Measurements from ENCODE around the gene REG4. TPM values are rescaled to one million over a fixed set of nuclear protein-coding genes. Genes with fewer than 3 reads are reported as not detected.

Gene REG4
- total and polyA plus RNA-seq, 2 donors (not counting 1 experiment from before 2014, with no cell fraction given): not detected

DNA sequence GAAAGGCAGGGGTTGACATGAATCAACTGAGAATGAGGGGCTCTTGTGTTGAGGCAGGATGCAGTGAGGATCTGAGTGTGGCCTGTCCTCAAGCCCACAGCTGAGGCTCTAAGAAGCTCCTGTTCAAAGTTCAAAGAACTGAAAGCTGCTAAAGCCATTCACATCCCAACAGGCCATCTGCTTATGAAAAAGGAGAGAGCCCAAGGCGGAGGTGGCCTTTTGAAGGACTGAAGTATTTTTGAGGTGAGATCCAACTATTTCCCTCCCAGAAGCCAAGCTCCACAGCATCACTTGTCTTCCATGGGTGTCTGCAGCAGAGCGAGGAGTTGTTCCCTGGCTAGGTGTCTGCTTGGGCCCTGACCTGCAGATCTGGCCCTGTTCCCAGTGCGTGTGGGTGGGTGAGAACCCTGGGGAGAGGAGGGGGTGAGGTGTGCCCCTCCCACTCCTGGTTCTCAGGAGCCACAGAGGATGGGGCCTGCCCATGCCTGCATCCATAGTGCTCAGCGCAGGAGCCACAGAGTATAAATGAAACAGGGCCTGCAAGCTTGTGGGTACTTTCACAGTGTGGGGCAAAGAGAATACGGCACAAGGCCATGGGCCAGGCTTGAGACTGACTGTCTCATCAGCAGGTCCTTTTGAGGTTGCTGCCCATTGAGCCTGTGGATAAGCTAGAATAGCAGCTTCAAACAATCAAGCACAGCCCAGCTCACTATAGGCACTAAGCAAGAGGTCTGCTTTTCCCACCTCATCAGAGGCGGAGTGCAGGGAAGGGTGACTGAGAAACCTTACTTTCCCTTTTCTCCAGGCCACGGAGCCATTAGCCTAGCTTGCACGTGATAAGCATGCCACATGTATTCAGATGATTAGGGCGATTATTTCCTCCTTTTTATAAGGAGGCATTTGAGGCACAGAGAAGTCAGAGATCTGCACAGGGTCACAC is 15.7 kb downstream of the REG4 start:
- Histone ChIP-seq H3K9ac (ENCODE audit: insufficient read depth, low read length) (no peak overlapping the region), H3K4me2 (ENCODE audit: extremely low read depth, insufficient read depth, low read length) (no peak overlapping the region), H2AFZ (ENCODE audit: low read length) (no peak overlapping the region), H3K27ac (ENCODE audit: insufficient read depth, low read length) (no peak overlapping the region), H4K20me1 (ENCODE audit: control insufficient read depth, extremely low read depth, insufficient read depth, low read length) (no peaks in the 10 kb centered on the region), H3K4me1 (ENCODE audit: control insufficient read depth, extremely low read depth, insufficient read depth, low read length) (no peaks in the 10 kb centered on the region), H3K4me3 (replicated peaks in 1 of 4; ENCODE audit: control extremely low read depth in 1 of 4, insufficient read depth in 1 of 4, low read depth in 3 of 4, low read length in 4 of 4) (no peak overlapping the region), H3K79me2 (ENCODE audit: control insufficient read depth, insufficient read depth, low read length) (no peaks in the 10 kb centered on the region), H3K27me3 (ENCODE audit: control insufficient read depth, insufficient read depth, low read length) (peaks cover 10% of the 10 kb centered on the region), H3K9me3 (ENCODE audit: control insufficient read depth, insufficient read depth, low read depth, low read length) (no peaks in the 10 kb centered on the region), H3K36me3 (ENCODE audit: control insufficient read depth, insufficient read depth, low read length) (no peaks in the 10 kb centered on the region)
- DNase-seq (ENCODE audit: low read depth in 2 of 2): no peak
- TF ChIP-seq, protein P1, sequence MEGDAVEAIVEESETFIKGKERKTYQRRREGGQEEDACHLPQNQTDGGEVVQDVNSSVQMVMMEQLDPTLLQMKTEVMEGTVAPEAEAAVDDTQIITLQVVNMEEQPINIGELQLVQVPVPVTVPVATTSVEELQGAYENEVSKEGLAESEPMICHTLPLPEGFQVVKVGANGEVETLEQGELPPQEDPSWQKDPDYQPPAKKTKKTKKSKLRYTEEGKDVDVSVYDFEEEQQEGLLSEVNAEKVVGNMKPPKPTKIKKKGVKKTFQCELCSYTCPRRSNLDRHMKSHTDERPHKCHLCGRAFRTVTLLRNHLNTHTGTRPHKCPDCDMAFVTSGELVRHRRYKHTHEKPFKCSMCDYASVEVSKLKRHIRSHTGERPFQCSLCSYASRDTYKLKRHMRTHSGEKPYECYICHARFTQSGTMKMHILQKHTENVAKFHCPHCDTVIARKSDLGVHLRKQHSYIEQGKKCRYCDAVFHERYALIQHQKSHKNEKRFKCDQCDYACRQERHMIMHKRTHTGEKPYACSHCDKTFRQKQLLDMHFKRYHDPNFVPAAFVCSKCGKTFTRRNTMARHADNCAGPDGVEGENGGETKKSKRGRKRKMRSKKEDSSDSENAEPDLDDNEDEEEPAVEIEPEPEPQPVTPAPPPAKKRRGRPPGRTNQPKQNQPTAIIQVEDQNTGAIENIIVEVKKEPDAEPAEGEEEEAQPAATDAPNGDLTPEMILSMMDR (conservative IDR thresholded peaks at IDR 0.05 in 1 of 2, IDR thresholded peaks at IDR 0.05 in 1 of 2; ENCODE audit: low read depth in 1 of 2, low read length in 2 of 2): no peak
- TF ChIP-seq EZH2 (IDR thresholded peaks at IDR 0.05; ENCODE audit: low read length, missing control alignments): no peak

DNA sequence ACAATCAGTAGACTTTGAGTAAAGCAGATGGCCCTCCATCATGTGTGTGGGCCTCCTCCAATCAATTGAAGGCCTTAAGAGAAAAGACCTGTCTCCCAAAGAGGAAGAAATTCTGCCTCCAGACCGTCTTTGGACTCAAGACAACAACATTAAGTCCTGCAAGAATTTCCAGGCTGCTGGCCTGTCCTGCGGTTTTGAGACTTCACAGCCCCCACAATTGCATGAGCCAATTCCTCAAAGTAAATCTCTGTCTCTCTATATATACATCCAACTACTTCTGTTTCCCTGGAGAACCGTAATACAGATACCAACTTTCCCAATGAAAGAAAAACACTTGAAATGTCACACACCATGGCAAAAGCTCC is 16.4 kb downstream of the REG4 start:
- no peaks in the 10 kb centered on the region for H3K36me3 ChIP-seq (ENCODE audit: control insufficient read depth, insufficient read depth, low read length)
- H3K27ac ChIP-seq (ENCODE audit: insufficient read depth, low read length): no peak overlapping the region
- no peak overlapping the region for H3K9ac ChIP-seq (ENCODE audit: insufficient read depth, low read length)
- no peak overlapping the region for H3K4me3 ChIP-seq (replicated peaks in 1 of 4; ENCODE audit: control extremely low read depth in 1 of 4, insufficient read depth in 1 of 4, low read depth in 3 of 4, low read length in 4 of 4)
- no peak overlapping the region for H2AFZ ChIP-seq (ENCODE audit: low read length)
- no peak overlapping the region for H3K4me2 ChIP-seq (ENCODE audit: extremely low read depth, insufficient read depth, low read length)
- H3K4me1 ChIP-seq (ENCODE audit: control insufficient read depth, extremely low read depth, insufficient read depth, low read length): no peaks in the 10 kb centered on the region
- TF ChIP-seq, protein P1 (conservative IDR thresholded peaks at IDR 0.05 in 1 of 2, IDR thresholded peaks at IDR 0.05 in 1 of 2; ENCODE audit: low read depth in 1 of 2, low read length in 2 of 2): no peak
- no peak for TF ChIP-seq EZH2 (IDR thresholded peaks at IDR 0.05; ENCODE audit: low read length, missing control alignments)
- H4K20me1 ChIP-seq (ENCODE audit: control insufficient read depth, extremely low read depth, insufficient read depth, low read length): no peaks in the 10 kb centered on the region
- DNase-seq (ENCODE audit: low read depth in 2 of 2): peak; percentile 44 to 69
- no peaks in the 10 kb centered on the region for H3K9me3 ChIP-seq (ENCODE audit: control insufficient read depth, insufficient read depth, low read depth, low read length)
- peaks cover 10% of the 10 kb centered on the region for H3K27me3 ChIP-seq (ENCODE audit: control insufficient read depth, insufficient read depth, low read length)
- H3K79me2 ChIP-seq (ENCODE audit: control insufficient read depth, insufficient read depth, low read length): no peaks in the 10 kb centered on the region

DNA sequence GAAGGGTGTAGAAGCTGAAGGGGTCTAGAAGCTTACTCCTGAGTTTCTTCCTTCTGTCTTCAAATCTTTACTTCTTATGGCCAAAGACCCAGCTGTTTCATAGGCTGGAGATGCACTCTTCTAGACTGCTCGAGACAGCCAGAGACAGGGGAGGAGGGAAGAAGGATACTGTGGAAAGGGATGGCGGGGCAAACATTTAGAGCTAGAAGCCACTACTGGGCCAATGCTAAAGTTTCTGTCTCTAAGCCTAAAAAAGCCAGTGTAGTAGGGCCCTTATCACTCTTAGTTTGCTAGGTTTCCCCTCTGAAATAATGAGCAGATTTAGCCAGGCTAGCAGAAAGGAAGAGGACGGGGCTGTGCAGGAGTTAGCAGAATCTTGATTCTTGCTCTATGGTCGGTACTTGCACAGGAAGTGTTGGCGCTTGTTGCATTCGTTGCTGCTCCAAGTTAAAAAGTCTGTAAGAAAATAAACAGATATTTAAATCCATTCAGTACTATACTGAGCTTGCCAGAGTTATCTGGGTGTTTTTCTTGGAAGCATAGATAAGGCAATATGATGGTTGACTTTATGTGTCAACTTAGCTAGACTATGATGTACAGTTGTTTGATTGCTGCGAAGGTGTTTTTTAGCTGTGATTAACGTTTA is 16.9 kb downstream of the REG4 start:
- Histone ChIP-seq H3K27ac (ENCODE audit: insufficient read depth, low read length) (no peak overlapping the region), H3K9me3 (ENCODE audit: control insufficient read depth, insufficient read depth, low read depth, low read length) (no peaks in the 10 kb centered on the region), H2AFZ (ENCODE audit: low read length) (no peak overlapping the region), H3K36me3 (ENCODE audit: control insufficient read depth, insufficient read depth, low read length) (no peaks in the 10 kb centered on the region), H3K79me2 (ENCODE audit: control insufficient read depth, insufficient read depth, low read length) (no peaks in the 10 kb centered on the region), H4K20me1 (ENCODE audit: control insufficient read depth, extremely low read depth, insufficient read depth, low read length) (no peaks in the 10 kb centered on the region), H3K4me1 (ENCODE audit: control insufficient read depth, extremely low read depth, insufficient read depth, low read length) (no peaks in the 10 kb centered on the region), H3K4me2 (ENCODE audit: extremely low read depth, insufficient read depth, low read length) (no peak overlapping the region), H3K4me3 (replicated peaks in 1 of 4; ENCODE audit: control extremely low read depth in 1 of 4, insufficient read depth in 1 of 4, low read depth in 3 of 4, low read length in 4 of 4) (no peak overlapping the region), H3K27me3 (ENCODE audit: control insufficient read depth, insufficient read depth, low read length) (peaks cover 10% of the 10 kb centered on the region), H3K9ac (ENCODE audit: insufficient read depth, low read length) (no peak overlapping the region)
- TF ChIP-seq, protein P1 (conservative IDR thresholded peaks at IDR 0.05 in 1 of 2, IDR thresholded peaks at IDR 0.05 in 1 of 2; ENCODE audit: low read depth in 1 of 2, low read length in 2 of 2): no peak
- no peak for TF ChIP-seq EZH2 (IDR thresholded peaks at IDR 0.05; ENCODE audit: low read length, missing control alignments)
- peak in 1 of 2 donors; percentile 38 for DNase-seq (ENCODE audit: low read depth in 2 of 2)

Measured in fibroblast of lung (primary cell).